GM21529 (cell line): ENCODE data around the gene OR8J1.
"Not testable (repeated sequence)": the region's sequence is repeated elsewhere in the genome, so short reads cannot be mapped to it uniquely, and the experiment has no call there.

Source experiments
- ATAC-seq: cut with Tn5 transposase; IDR thresholded peaks from one replicate; pipeline ENCODE4 v1.9.1; 2021; ENCODE audit not compliant: unreplicated experiment

Gene OR8J1

DNA sequence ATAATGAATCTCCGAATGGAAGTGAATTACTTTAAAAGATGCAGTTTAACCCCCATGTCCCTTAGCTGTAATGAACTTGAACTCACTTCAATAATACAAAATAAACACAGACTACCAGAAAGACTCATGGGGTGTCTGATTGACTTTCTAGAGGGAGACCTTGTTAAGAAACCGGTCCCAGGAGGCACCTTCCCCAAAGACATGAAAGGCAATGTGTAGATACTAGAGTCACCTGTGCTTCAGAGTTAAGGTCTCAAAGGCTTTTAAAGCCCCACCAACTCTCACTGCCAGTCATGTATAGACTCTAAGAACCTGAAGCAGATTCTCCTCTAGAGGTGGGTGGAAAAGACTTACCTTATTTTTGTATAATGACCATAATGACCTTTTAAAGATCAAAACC, at the start of gene OR8J1:
Gene OR8J1, plus strand, starts transcription at position 301 of the 400 bp plus-strand sequence. CDS start 5,956 bp downstream, outside the sequence.
- no peak for ATAC-seq

- no peak for ATAC-seq
These were observed 46.3 kb upstream of the OR8J1 start for GRCh38 chr11:56307836-56308235.

DNA sequence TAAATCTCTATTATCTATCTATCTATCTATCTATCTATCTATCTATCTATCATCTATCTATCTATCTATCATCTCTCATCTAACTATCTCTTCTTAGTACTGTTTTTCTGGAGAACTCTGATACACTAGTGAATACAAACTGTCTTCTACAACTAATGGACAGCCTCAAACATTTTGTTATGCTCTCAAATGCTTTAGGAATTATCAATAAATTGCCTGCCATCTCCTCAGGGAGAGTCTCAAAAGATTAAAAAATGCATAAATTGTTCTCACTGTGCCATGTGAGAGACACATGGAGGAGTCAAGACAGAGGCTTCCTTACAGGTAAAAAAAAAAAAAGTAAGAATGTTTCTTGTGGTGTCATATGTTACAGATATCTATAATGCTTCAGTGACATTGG, 39.2 kb upstream of the OR8J1 start, which contains the start of gene OR8K3:
Gene OR8K3, plus strand, starts transcription at position 301 of the 400 bp plus-strand sequence. CDS start 3,163 bp downstream, outside the sequence.
- ATAC-seq: no peak

GRCh38 chr11:56331861-56332491, 22.1 kb upstream of the OR8J1 start:
- no peak for ATAC-seq

DNA sequence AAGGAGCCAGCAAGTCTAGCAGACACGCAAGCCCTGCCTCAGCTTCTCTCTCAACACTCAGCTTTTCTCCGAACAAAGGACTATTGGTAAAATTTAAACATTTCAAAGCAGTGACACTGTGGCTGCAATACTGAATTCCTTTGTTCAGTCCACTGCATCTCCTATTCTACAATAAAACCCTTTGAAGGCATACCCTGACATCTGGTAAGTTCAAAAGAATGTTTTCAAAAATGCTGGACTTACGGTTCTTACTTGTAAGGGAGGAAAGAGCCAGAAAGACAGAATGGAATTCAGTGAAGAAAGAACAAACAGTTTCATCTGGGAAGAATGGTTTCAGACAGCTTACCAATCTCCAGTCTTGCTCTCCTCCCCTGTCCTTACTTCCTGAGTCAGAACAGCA, 20.9 kb upstream of the OR8J1 start:
- ATAC-seq: no peak

- ATAC-seq: no peak
These were observed 13.8 kb upstream of the OR8J1 start for GRCh38 chr11:56340289-56340688.

- ATAC-seq: no peak
These were observed 8.4 kb upstream of the OR8J1 start, which contains the start of gene OR8K1 for GRCh38 chr11:56345739-56346138. TSS of gene OR8K1 (plus strand) at chr11:56346039. CDS start at chr11:56346039, 0 bp downstream.

GRCh38 chr11:56375324-56375723, 21.2 kb downstream of the OR8J1 start, which contains the start of gene OR8U1:
TSS of gene OR8U1 (plus strand) at chr11:56375624. CDS start at chr11:56375624, 0 bp downstream.
- ATAC-seq: no peak

- ATAC-seq: no peak
These were observed 26.0 kb downstream of the OR8J1 start for GRCh38 chr11:56380120-56380519.

GRCh38 chr11:56394381-56394780, 40.3 kb downstream of the OR8J1 start:
- ATAC-seq: no peak

DNA sequence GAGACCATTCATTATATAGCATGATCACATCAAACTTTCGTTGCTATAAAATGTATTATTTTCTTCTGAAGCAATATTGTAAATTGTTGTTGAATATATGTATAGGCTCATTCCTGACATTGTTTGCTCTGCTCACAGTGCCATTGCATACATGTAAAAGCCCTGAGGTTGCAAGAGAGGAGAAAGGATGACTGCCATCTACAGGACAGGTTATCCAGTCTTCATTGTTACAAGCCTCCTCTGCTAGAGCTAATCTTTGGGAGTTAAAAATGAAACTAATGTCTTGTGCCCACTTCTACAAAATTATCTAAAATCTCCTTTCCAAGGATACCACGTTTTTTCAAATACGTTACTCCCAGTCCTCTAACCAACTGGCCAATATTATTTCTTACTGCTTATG, 42.0 kb downstream of the OR8J1 start:
- ATAC-seq: no peak

DNA sequence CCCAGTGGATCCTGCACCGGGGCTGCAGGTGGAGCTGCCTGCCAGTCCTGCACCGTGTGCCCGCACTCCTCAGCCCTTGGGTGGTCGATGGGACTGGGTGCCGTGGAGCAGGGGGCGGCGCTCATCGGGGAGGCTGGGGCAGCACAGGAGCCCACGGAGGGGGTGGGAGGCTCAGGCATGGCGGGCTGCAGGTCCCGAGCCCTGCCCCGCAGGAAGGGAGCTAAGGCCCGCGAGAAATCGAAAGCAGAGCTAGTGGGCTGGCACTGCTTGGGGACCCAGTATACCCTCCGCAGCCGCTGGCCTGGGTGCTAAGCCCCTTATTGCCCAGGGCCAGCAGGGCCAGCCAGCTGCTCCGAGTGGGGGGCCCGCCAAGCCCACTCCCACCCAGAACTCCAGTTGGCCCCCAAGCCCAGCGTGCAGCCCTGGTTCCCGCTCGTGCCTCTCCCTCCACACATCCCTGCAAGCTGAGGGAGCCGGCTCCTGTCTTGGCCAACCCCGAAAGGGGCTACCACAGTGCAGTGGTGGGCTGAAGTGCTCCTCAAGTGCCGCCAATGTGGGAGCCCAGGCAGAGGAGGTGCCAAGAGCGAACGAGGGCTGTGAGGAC, 47.9 kb downstream of the OR8J1 start:
- not testable (repeated sequence) for ATAC-seq

DNA sequence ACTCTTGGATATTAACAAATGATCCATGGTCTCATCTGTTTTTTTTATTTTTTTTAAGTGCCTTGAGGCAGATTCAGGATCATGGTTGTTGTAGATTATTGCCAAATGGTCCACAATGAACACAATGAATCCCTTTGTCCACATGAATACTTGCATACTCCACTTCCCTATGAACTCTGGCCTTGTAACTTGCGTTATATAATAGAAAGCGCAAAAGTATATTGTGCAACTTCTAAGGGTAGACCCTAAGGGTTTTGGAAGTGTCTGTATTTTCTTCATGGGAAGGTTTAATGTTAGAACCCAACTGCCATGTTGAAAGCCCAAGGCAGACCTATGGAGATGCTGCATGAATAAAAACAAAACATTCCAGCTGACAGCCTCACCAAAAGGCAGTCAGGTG, 50.3 kb downstream of the OR8J1 start:
- ATAC-seq: no peak

DNA sequence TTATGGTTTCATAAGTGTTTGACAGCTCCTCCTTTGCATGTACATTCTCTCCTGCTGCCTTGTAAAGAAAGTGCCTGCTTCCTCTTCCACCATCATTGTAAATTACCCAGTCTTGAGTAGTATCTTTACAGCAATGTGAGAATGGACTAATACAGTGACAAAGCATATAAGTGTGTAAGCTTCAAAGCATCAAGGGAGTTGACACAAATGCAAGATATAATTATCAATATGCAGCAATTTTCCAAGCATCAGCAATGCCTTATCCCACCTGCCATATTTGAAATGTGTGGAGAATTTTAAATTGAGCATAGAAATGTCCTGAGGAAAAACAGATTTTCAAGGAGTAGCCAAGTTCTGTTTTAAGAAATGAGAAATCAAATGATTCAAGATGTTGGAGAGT, 56.7 kb downstream of the OR8J1 start:
- no peak for ATAC-seq
